IMR-90 (cell line): Measurements from ENCODE around the gene IL36G. TPM values are rescaled to one million over a fixed set of nuclear protein-coding genes. Genes with fewer than 3 reads are reported as not detected.

ENCODE experiments used
- ATAC-seq: fragments of 200-7000 bp; cut with Tn5 transposase; 2 replicates; pipeline ENCODE4 v1.9.1; 2020; ENCODE audit warnings: low read depth, mild to moderate bottlenecking, moderate library complexity
- BruUV-seq: library from RNA; stranded (reverse); fragments of 400-500 nt; replicated peaks from 2 replicates; lab custom pipeline; 2021; lab: Mats Ljungman, UMichigan
- CTCF ChIA-PET: fragments of 300-600 bp; formaldehyde crosslinking; extraction: SDS; loops from one replicate; lab custom pipeline; 2021; ENCODE audit warnings: antibody characterized with exemption; lab: Yijun Ruan, JAX
- POLR2A ChIA-PET: fragments of 300-600 bp; sonication (Branson Sonifier 250); formaldehyde crosslinking; loops from one replicate; lab custom pipeline; 2022; ENCODE audit warnings: antibody characterized with exemption; ENCODE audit not compliant: unreplicated experiment; lab: Charles Lee
- DNase-seq: peaks from one replicate; pipeline ENCODE4 v3.0.0; 2013
- H2AFZ ChIP-seq: replicated peaks from 2 replicates; pipeline ENCODE3; 2013; ENCODE audit warnings: low read length, mild to moderate bottlenecking; ENCODE audit not compliant: poor library complexity
- H2AK5ac ChIP-seq: 2 replicates; pipeline ENCODE4 v1.6.1; 2013; ENCODE audit warnings: low read depth, low read length, inconsistent platforms
- H2AK9ac ChIP-seq: replicated peaks from 2 replicates; pipeline ENCODE3; 2013; ENCODE audit warnings: mild to moderate bottlenecking, low read depth, low read length, moderate library complexity; ENCODE audit not compliant: poor library complexity
- H2BK120ac ChIP-seq: 2 replicates; pipeline ENCODE4 v1.6.1; 2013; ENCODE audit warnings: low read depth, low read length, inconsistent platforms
- H2BK15ac ChIP-seq: 3 replicates; pipeline ENCODE4 v1.6.1; 2013; ENCODE audit warnings: low read depth, low read length, inconsistent platforms
- H2BK20ac ChIP-seq: 2 replicates; pipeline ENCODE4 v1.6.1; 2013; ENCODE audit warnings: low read depth, mild to moderate bottlenecking, inconsistent platforms, low read length, moderate library complexity
- H2BK5ac ChIP-seq: 2 replicates; pipeline ENCODE4 v1.6.1; 2013; ENCODE audit warnings: mild to moderate bottlenecking, low read depth, low read length, inconsistent platforms; ENCODE audit not compliant: poor library complexity, severe bottlenecking
- H3K14ac ChIP-seq: replicated peaks from 2 replicates; pipeline ENCODE4 v1.6.1; 2013; ENCODE audit warnings: low read depth, low read length, inconsistent platforms
- H3K18ac ChIP-seq: 2 replicates; pipeline ENCODE4 v1.6.1; 2013; ENCODE audit warnings: low read depth, low read length, control low read depth
- H3K23ac ChIP-seq: 2 replicates; pipeline ENCODE4 v1.6.1; 2013; ENCODE audit warnings: low read depth, low read length, inconsistent platforms
- H3K27ac ChIP-seq: 2 replicates; pipeline ENCODE4 v1.5.1; 2013; ENCODE audit warnings: mild to moderate bottlenecking, control low read depth, low read length; ENCODE audit not compliant: insufficient read depth
- H3K27me3 ChIP-seq: 2 replicates; pipeline ENCODE4 v1.6.1; 2013; ENCODE audit warnings: low read length; ENCODE audit not compliant: control insufficient read depth, insufficient read depth
- H3K36me3 ChIP-seq: 2 replicates; pipeline ENCODE4 v1.6.1; 2013; ENCODE audit warnings: low read length, mixed read lengths; ENCODE audit not compliant: control insufficient read depth, insufficient read depth
- H3K4ac ChIP-seq: 2 replicates; pipeline ENCODE4 v1.6.1; 2013; ENCODE audit warnings: low read depth, low read length, inconsistent platforms
- H3K4me1 ChIP-seq: 2 replicates; pipeline ENCODE4 v1.6.1; 2013; ENCODE audit warnings: low read length, mixed read lengths; ENCODE audit not compliant: control insufficient read depth, insufficient read depth
- H3K4me2 ChIP-seq: 2 replicates; pipeline ENCODE4 v1.6.1; 2013; ENCODE audit warnings: low read depth, mild to moderate bottlenecking, control low read depth, low read length, moderate library complexity
- H3K4me3 ChIP-seq: 2 replicates; pipeline ENCODE4 v1.5.1; 2013; ENCODE audit warnings: low read depth, mild to moderate bottlenecking, control low read depth, low read length, moderate library complexity; ENCODE audit not compliant: insufficient read depth
- H3K56ac ChIP-seq: 2 replicates; pipeline ENCODE4 v1.6.1; 2013; ENCODE audit warnings: low read length, inconsistent platforms; ENCODE audit not compliant: insufficient read depth; ENCODE audit errors: extremely low read depth
- H3K79me1 ChIP-seq, 2 experiments: 2 replicates each; pipeline ENCODE4 v1.6.1; 2013; ENCODE audit warnings: low read length in 2 of 2, inconsistent platforms in 1 of 2, low read depth in 1 of 2
- H3K9ac ChIP-seq: 2 replicates; pipeline ENCODE4 v1.6.1; 2013; ENCODE audit warnings: low read depth, low read length, control low read depth
- H3K9me1 ChIP-seq: 2 replicates; pipeline ENCODE4 v1.6.1; 2013; ENCODE audit warnings: low read length, inconsistent platforms; ENCODE audit not compliant: insufficient read depth
- H3K9me3 ChIP-seq: 2 replicates; pipeline ENCODE4 v1.6.1; 2013; ENCODE audit warnings: low read length; ENCODE audit not compliant: control insufficient read depth, insufficient read depth
- H4K20me1 ChIP-seq: 2 replicates; pipeline ENCODE4 v1.6.1; 2013; ENCODE audit warnings: low read length, inconsistent platforms; ENCODE audit not compliant: insufficient read depth
- H4K5ac ChIP-seq: 2 replicates; pipeline ENCODE4 v1.6.1; 2013; ENCODE audit warnings: mild to moderate bottlenecking, low read depth, low read length, control low read depth
- H4K8ac ChIP-seq, 2 experiments: 2 replicates each; pipeline ENCODE4 v1.6.1; 2013; ENCODE audit warnings: low read depth in 2 of 2, low read length in 2 of 2, control low read depth in 1 of 2, inconsistent platforms in 1 of 2
- H4K91ac ChIP-seq: 2 replicates; pipeline ENCODE4 v1.6.1; 2013; ENCODE audit warnings: low read depth, low read length, inconsistent platforms; ENCODE audit not compliant: insufficient read depth
- BHLHE40 ChIP-seq: fragments of 150-350 bp; IDR thresholded peaks from 2 replicates; pipeline ENCODE4 v1.6.1; 2016; ENCODE audit warnings: mild to moderate bottlenecking, low read depth, low read length
- CEBPB ChIP-seq: IDR thresholded peaks from 2 replicates; pipeline ENCODE4 v1.6.1; 2012; ENCODE audit warnings: low read depth, low read length, improper control_type of control experiment
- CHD1 ChIP-seq: IDR thresholded peaks from 2 replicates; pipeline ENCODE4 v1.6.1; 2012; ENCODE audit warnings: low read depth, low read length, improper control_type of control experiment
- MAFK ChIP-seq: IDR thresholded peaks from 2 replicates; pipeline ENCODE4 v1.6.1; 2012; ENCODE audit warnings: low read depth, low read length, improper control_type of control experiment
- MXI1 ChIP-seq: IDR thresholded peaks from 2 replicates; pipeline ENCODE4 v1.6.1; 2012; ENCODE audit warnings: low read depth, mild to moderate bottlenecking, low read length, moderate library complexity, borderline replicate concordance
- RCOR1 ChIP-seq: IDR thresholded peaks from 2 replicates; pipeline ENCODE4 v1.6.1; 2012; ENCODE audit warnings: mild to moderate bottlenecking, low read length, improper control_type of control experiment; ENCODE audit not compliant: insufficient replicate concordance
- RFX5 ChIP-seq: IDR thresholded peaks from 2 replicates; pipeline ENCODE4 v1.8.0; 2012; ENCODE audit warnings: low read depth, mild to moderate bottlenecking, low read length, moderate library complexity
- SMC3 ChIP-seq: fragments of 150-350 bp; IDR thresholded peaks from 2 replicates; pipeline ENCODE4 v1.6.1; 2016; ENCODE audit warnings: low read depth, mild to moderate bottlenecking, antibody characterized with exemption, low read length, moderate library complexity
- WGBS, 2 experiments: methylation state at CpG; one replicate each; pipeline versions ENCODE4 v1.1.5 to v1.1.7; 2013; ENCODE audit warnings: missing lambda C conversion rate in 2 of 2; ENCODE audit not compliant: insufficient read length in 1 of 2; ENCODE audit errors: extremely low coverage in 2 of 2; 5-methylcytosine and 5-hydroxymethylcytosine counted together
- dilution Hi-C: fragments of 300-500 bp; cut with HindIII; formaldehyde crosslinking; loops from one replicate; pipeline ENCODE4 v1.14.3; 2018; ENCODE audit warnings: low sequenced_read_pairs; ENCODE audit not compliant: unreplicated experiment
- in situ Hi-C: fragments of 300-500 bp; cut with MboI; formaldehyde crosslinking; loops from 3 replicates; pipeline ENCODE4 v1.14.3; 2019; ENCODE audit warnings: low sequenced_read_pairs, inconsistent platforms, mixed read lengths
- intact Hi-C: fragments of 100-400 bp; cut with micrococcal nuclease; formaldehyde crosslinking; loops from 2 replicates; pipeline ENCODE4 v1.10.0; 2022
- polyA plus RNA-seq, 3 experiments: library from polyadenylated mRNA; depleted of rRNA; stranded (reverse); fragments of >200 nt; gene quantifications; 2 replicates each; pipeline ENCODE4 v1.2.3, GENCODE V29; 2012; ENCODE audit warnings: low replicate concordance in 1 of 3
- total RNA-seq: library from RNA; depleted of rRNA; stranded (reverse); fragments of >200 nt; gene quantifications from 2 replicates; pipeline ENCODE4 v1.2.3, GENCODE V29; 2012
- TF ChIP-seq, protein P1 (sequence below): conservative IDR thresholded peaks from 2 replicates; pipeline ENCODE4 v1.5.1; 2012; ENCODE audit warnings: mild to moderate bottlenecking, low read depth, low read length, improper control_type of control experiment
- TF ChIP-seq, protein P2 (sequence below): fragments of 150-350 bp; IDR thresholded peaks from 2 replicates; pipeline ENCODE4 v1.6.1; 2016; ENCODE audit warnings: low read depth, mild to moderate bottlenecking, low read length, moderate library complexity, borderline replicate concordance

Gene IL36G
- total and polyA plus RNA-seq, 2 of the 4 experiments (the other 2 are of a cell fraction): not detected

DNA sequence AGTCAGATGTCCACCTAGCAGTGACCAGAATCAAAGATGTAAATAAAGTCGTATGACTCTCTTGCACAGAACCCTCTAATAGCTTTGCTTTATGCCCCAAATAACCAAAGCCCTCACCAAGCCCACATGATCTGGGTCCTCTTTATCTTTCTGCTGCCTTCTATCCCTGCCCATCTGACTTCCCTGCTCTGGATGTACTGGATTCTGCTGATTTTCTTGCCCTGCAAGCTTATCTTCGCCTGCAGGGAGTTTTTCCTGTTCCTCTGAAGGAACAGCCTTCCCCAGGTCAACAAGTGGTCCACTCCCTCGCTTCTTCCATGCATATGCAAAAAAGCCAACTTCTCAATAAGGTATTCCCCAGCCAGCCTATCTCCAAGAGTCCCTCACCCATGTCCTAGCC, 56.2 kb downstream of the IL36G start:
- H4K5ac ChIP-seq: no peak overlapping the region
- H3K9me1 ChIP-seq: no peaks in the 10 kb centered on the region
- H3K18ac ChIP-seq: no peak overlapping the region
- intact Hi-C loops (no loop called here), in situ Hi-C loops (no loop called here), dilution Hi-C loops (no loop called here)
- H3K79me1 ChIP-seq: no peaks in the 10 kb centered on the region
- ATAC-seq (no peak), DNase-seq (no peak)
- CTCF ChIA-PET: no interaction called here
- H3K4me2 ChIP-seq: no peak overlapping the region
- no peak overlapping the region for H2AK9ac ChIP-seq
- H3K27ac ChIP-seq: no peak overlapping the region
- H3K9me3 ChIP-seq: no peaks in the 10 kb centered on the region
- no TSS peak for BruUV-seq
- no peaks in the 10 kb centered on the region for H3K4me1 ChIP-seq
- H4K20me1 ChIP-seq: no peaks in the 10 kb centered on the region
- H2BK120ac ChIP-seq: no peak overlapping the region
- no peak overlapping the region for H2AK5ac ChIP-seq
- 60% methylated on average over 1 of the region's 3 CpGs; no CpG with 5 or more reads in 1 of the 2 experiments for WGBS, 2 experiments
- H3K27me3 ChIP-seq: peaks cover 14% of the 10 kb centered on the region
- H4K8ac ChIP-seq: no peak overlapping the region
- H3K14ac ChIP-seq: no peak overlapping the region
- no peak overlapping the region for H3K23ac ChIP-seq
- POLR2A ChIA-PET: no interaction called here
- no peak overlapping the region for H3K4ac ChIP-seq
- no peak overlapping the region for H2BK5ac ChIP-seq
- no peaks in the 10 kb centered on the region for H3K36me3 ChIP-seq
- H4K91ac ChIP-seq: no peak overlapping the region
- H3K56ac ChIP-seq: no peak overlapping the region
- H2BK15ac ChIP-seq: no peak overlapping the region
- H3K4me3 ChIP-seq: no peak overlapping the region
- no peak overlapping the region for H2BK20ac ChIP-seq
- TF ChIP-seq MAFK (no peak), RFX5 (no peak), BHLHE40 (no peak), SMC3 (no peak), CHD1 (no peak), CEBPB (no peak), RCOR1 (no peak), MXI1 (no peak)
- TF ChIP-seq, protein P1, sequence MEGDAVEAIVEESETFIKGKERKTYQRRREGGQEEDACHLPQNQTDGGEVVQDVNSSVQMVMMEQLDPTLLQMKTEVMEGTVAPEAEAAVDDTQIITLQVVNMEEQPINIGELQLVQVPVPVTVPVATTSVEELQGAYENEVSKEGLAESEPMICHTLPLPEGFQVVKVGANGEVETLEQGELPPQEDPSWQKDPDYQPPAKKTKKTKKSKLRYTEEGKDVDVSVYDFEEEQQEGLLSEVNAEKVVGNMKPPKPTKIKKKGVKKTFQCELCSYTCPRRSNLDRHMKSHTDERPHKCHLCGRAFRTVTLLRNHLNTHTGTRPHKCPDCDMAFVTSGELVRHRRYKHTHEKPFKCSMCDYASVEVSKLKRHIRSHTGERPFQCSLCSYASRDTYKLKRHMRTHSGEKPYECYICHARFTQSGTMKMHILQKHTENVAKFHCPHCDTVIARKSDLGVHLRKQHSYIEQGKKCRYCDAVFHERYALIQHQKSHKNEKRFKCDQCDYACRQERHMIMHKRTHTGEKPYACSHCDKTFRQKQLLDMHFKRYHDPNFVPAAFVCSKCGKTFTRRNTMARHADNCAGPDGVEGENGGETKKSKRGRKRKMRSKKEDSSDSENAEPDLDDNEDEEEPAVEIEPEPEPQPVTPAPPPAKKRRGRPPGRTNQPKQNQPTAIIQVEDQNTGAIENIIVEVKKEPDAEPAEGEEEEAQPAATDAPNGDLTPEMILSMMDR: no peak
- TF ChIP-seq, protein P2, sequence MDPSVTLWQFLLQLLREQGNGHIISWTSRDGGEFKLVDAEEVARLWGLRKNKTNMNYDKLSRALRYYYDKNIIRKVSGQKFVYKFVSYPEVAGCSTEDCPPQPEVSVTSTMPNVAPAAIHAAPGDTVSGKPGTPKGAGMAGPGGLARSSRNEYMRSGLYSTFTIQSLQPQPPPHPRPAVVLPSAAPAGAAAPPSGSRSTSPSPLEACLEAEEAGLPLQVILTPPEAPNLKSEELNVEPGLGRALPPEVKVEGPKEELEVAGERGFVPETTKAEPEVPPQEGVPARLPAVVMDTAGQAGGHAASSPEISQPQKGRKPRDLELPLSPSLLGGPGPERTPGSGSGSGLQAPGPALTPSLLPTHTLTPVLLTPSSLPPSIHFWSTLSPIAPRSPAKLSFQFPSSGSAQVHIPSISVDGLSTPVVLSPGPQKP: no peak
- no peak overlapping the region for H3K9ac ChIP-seq
- no peak overlapping the region for H2AFZ ChIP-seq
